Tibial nerve (tissue), 4 donors: Measurements from ENCODE around the gene B4GALT2. TPM values are rescaled to one million over a fixed set of nuclear protein-coding genes. Genes with fewer than 3 reads are reported as not detected.

Source experiments
- DNase-seq, 2 donors: peaks; one replicate each; pipeline ENCODE4 v3.0.0-alpha.2; 2019; ENCODE audit warnings: low spot score in 2 of 2
- H3K27ac ChIP-seq, 4 donors: fragments of 200-600 bp; sonication (generic) in 3 of 4; one replicate each; pipeline ENCODE4 v1.5.1; 2017 to 2019; ENCODE audit warnings: mild to moderate bottlenecking in 1 of 4
- H3K27me3 ChIP-seq, 2 donors: fragments of 200-600 bp; sonication (generic) in 1 of 2; one replicate each; pipeline versions ENCODE4 v1.5.1 to v1.6.0; 2017 to 2019
- H3K36me3 ChIP-seq, 3 donors: fragments of 200-600 bp; sonication (generic); one replicate each; pipeline ENCODE4 v1.5.1; 2018 to 2019
- H3K4me1 ChIP-seq, 4 donors: fragments of 200-600 bp; sonication (generic) in 3 of 4; one replicate each; pipeline ENCODE4 v1.5.1; 2017 to 2019
- H3K4me3 ChIP-seq, 4 donors: fragments of 200-600 bp; sonication (generic) in 3 of 4; one replicate each; pipeline ENCODE4 v1.5.1; 2017 to 2019; ENCODE audit warnings: mild to moderate bottlenecking in 1 of 4, moderate library complexity in 1 of 4
- H3K9me3 ChIP-seq, 4 donors: fragments of 200-600 bp; sonication (generic) in 3 of 4; one replicate each; pipeline ENCODE4 v1.5.1; 2017 to 2019
- CTCF ChIP-seq, 5 experiments: fragments of 200-600 bp in 3 of 5; fragments of 450-650 bp in 2 of 5; sonication (generic) in 3 of 5; IDR thresholded peaks; one replicate each; pipeline ENCODE4 v1.5.1; 2016 to 2019; ENCODE audit warnings: antibody characterized with exemption in 5 of 5, mild to moderate bottlenecking in 3 of 5, moderate library complexity in 2 of 5
- EP300 ChIP-seq, 2 donors: sonication (generic); formaldehyde crosslinking; IDR thresholded peaks; one replicate each; pipeline ENCODE4 v1.6.1; 2017; ENCODE audit warnings: antibody characterized with exemption in 2 of 2, mild to moderate bottlenecking in 1 of 2
- POLR2A ChIP-seq, 2 donors: fragments of 450-650 bp; IDR thresholded peaks; one replicate each; pipeline ENCODE4 v1.6.1; 2017; ENCODE audit warnings: antibody characterized with exemption in 2 of 2, mild to moderate bottlenecking in 2 of 2, moderate library complexity in 2 of 2
- WGBS, 2 donors: methylation state at CpG; one replicate each; pipeline ENCODE4 v1.1.5; 2018; 5-methylcytosine and 5-hydroxymethylcytosine counted together
- total RNA-seq, 4 donors: library from RNA; depleted of rRNA; stranded (reverse); fragments of >200 nt; gene quantifications; one replicate each; pipeline ENCODE4 v1.1.0, GENCODE V29; 2016

B4GALT2 gene
- total RNA-seq, 4 donors from 2014 or later = 15.5 to 49.8 (median 21.1) TPM

DNA sequence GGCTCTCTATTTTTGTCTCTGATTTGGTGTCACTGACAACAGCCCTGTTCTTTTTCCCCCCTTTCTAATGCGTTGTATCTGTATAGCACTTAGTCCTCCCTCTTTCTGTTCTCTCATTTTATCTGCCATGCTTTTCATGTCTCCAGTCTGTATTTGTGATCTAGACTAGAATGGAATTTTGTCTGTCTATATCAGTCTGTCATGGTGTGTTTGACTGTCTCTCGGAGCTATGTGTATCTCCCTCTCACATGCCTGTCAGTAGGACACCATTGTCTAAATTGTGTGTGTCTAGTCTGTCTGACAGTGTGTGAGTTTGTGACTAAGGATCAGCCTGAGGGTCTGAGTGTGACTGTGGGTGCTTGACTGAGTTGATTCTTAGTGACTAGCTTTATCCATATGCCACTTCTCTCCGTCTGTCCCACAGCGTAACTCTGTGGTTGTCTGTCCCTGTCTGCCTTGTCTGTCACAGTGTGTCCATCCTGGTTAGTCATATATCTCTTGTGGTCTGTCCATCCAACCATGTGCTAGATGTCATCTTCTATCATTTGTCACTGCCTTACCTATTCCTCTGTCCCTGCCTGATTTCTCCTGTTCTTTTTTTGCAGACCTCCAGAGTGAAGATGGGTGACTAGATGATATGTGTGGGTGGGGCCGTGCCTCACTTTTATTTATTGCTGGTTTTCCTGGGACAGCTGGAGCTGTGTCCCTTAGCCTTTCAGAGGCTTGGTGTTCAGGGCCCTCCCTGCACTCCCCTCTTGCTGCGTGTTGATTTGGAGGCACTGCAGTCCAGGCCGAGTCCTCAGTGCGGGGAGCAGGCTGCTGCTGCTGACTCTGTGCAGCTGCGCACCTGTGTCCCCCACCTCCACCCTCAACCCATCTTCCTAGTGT is 1.4 kb upstream of the B4GALT2 start:
- Histone ChIP-seq H3K4me3 (no peak overlapping the region), H3K27ac (peak overlapping the region in 2 of 4 donors; percentile 46 to 73), H3K27me3 (no peaks in the 10 kb centered on the region), H3K9me3 (no peaks in the 10 kb centered on the region), H3K36me3 (peaks cover 0 to 41% (median 0%) of the 10 kb centered on the region in 3 donors), H3K4me1 (peaks cover 0 to 63% (median 28%) of the 10 kb centered on the region in 4 donors)
- no peak for DNase-seq
- TF ChIP-seq EP300 (IDR thresholded peaks at IDR 0.05) (no peak), POLR2A (IDR thresholded peaks at IDR 0.05) (no peak), CTCF (IDR thresholded peaks at IDR 0.05) (no peak)
- WGBS, 2 donors = 79 to 83% methylated on average over 9 of the region's 9 CpGs

DNA sequence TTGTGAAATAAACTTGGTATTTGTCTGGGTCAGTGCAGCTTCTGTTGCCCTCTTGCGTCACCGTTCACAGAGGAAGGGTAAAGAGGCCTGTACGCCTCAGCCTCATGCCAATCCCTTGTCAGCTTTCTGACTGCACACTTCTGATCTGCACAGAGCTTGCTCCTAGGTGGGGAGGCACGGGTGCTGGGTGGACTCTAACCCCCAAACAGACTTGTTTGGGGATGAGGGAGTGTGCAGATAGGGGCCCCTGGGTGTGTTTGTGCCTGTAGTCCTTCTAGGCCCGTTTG is 803 bp upstream of the B4GALT2 start:
- H3K27ac ChIP-seq = peak overlapping the region in 2 of 4 donors; percentile 46 to 73
- H3K4me3 ChIP-seq = no peak overlapping the region
- H3K4me1 ChIP-seq = peaks cover 0 to 69% (median 28%) of the 10 kb centered on the region in 4 donors
- TF ChIP-seq POLR2A (IDR thresholded peaks at IDR 0.05) (no peak), EP300 (IDR thresholded peaks at IDR 0.05) (no peak), CTCF (IDR thresholded peaks at IDR 0.05) (no peak)
- H3K27me3 ChIP-seq = no peaks in the 10 kb centered on the region
- DNase-seq = no peak
- 66 to 70% methylated on average over 5 of the region's 5 CpGs for WGBS, 2 donors
- no peaks in the 10 kb centered on the region for H3K9me3 ChIP-seq
- H3K36me3 ChIP-seq = peaks cover 0 to 37% (median 0%) of the 10 kb centered on the region in 3 donors

DNA sequence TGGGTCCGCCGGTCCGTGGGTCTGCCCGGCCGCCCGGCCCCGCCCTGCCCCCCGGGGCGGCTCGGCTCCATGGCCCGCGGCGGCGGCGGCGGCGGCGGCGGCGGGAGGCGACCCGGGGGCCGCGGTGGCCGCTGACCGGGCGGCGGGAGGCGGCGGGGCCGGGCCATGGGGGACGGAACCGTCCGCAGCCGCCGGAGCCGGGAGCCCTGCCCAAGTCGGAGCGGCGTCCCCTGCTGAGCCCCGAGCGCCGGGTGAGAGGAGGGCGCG is 184 bp downstream of the B4GALT2 start:
- Histone ChIP-seq H3K27ac (peak overlapping the region; percentile 30 to 81 (median 76)), H3K4me3 (peak overlapping the region; percentile 59 to 72 (median 66)), H3K9me3 (no peaks in the 10 kb centered on the region), H3K4me1 (peaks cover 0 to 74% (median 26%) of the 10 kb centered on the region in 4 donors), H3K27me3 (no peaks in the 10 kb centered on the region), H3K36me3 (peaks cover 0 to 45% (median 0%) of the 10 kb centered on the region in 3 donors)
- no peak for TF ChIP-seq CTCF (IDR thresholded peaks at IDR 0.05)
- no peak for TF ChIP-seq POLR2A (IDR thresholded peaks at IDR 0.05)
- no peak for TF ChIP-seq EP300 (IDR thresholded peaks at IDR 0.05)
- no peak for DNase-seq
- WGBS, 2 donors = 0% methylated on average over 40 of the region's 45 CpGs; no CpG with 5 or more reads in 1 of the 2 donors

DNA sequence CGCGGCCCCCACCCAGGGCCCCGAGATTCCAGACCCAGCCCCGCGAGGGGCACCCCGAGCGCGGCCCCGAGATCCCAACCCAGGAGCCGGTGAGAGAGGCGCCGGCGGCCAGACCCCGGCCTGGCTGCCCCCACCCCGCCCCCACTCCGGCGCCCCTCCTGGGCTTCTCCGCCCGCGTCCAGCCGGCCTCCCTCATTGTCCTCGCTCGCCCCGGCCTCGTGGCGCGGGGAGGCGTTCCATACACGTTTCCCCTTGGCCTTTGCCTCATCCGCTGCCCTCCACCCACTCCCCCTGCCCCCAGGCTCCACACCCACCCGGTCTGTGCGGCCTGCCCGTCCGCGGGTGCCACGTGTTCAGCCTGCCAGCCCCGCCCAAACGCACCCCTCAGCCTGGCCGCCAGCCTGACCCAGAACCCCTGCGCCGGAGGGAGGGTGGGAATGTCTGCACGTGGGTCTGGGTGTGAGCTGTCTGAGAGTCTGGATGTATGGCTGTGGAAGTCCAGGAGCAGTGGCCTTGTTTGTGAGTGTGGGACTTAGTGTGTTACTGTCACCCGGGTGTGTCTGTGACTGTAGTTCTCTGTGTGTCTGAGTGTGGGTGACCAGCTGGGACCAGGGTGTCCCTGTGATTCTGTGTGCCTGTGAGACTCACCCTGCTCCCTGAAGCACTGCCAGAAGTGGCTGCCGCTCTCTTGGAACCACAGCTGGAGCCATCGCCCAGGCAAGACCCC is 681 bp downstream of the B4GALT2 start:
- 0 to 3% methylated on average over 16 to 22 of the region's 45 CpGs for WGBS, 2 donors
- no peaks in the 10 kb centered on the region for H3K27me3 ChIP-seq
- peaks cover 0 to 71% (median 26%) of the 10 kb centered on the region in 4 donors for H3K4me1 ChIP-seq
- H3K9me3 ChIP-seq = no peaks in the 10 kb centered on the region
- peak overlapping the region; percentile 59 to 72 (median 66) for H3K4me3 ChIP-seq
- peak in 1 of 2 donors; percentile 24 for DNase-seq
- no peak for TF ChIP-seq POLR2A (IDR thresholded peaks at IDR 0.05)
- TF ChIP-seq EP300 (IDR thresholded peaks at IDR 0.05) = peak in 1 of 2 donors; percentile 26
- H3K36me3 ChIP-seq = peaks cover 0 to 50% (median 0%) of the 10 kb centered on the region in 3 donors
- peak overlapping the region; percentile 30 to 81 (median 76) for H3K27ac ChIP-seq

GRCh38 chr1:43980255-43981134 is 1.5 kb downstream of the B4GALT2 start:
- TF ChIP-seq EP300 (IDR thresholded peaks at IDR 0.05) (no peak), CTCF (IDR thresholded peaks at IDR 0.05) (no peak), POLR2A (IDR thresholded peaks at IDR 0.05) (no peak)
- Histone ChIP-seq H3K4me3 (peak overlapping the region in 3 of 4 donors; percentile 59 to 72 (median 65)), H3K4me1 (peaks cover 0 to 69% (median 25%) of the 10 kb centered on the region in 4 donors), H3K27ac (peak overlapping the region in 2 of 4 donors; percentile 80 to 81), H3K36me3 (peaks cover 0 to 58% (median 0%) of the 10 kb centered on the region in 3 donors), H3K9me3 (no peaks in the 10 kb centered on the region), H3K27me3 (no peaks in the 10 kb centered on the region)
- 53 to 64% methylated on average over 13 of the region's 13 CpGs for WGBS, 2 donors
- DNase-seq = no peak
